ENCODE results near the gene IL15RA. TPM values are rescaled to one million over a fixed set of nuclear protein-coding genes. Genes with fewer than 3 reads are reported as not detected.

IL15RA gene
- total and polyA plus RNA-seq, 7 experiments from 2014 or later = 2.9 to 24.9 (median 5.6) TPM

DNA sequence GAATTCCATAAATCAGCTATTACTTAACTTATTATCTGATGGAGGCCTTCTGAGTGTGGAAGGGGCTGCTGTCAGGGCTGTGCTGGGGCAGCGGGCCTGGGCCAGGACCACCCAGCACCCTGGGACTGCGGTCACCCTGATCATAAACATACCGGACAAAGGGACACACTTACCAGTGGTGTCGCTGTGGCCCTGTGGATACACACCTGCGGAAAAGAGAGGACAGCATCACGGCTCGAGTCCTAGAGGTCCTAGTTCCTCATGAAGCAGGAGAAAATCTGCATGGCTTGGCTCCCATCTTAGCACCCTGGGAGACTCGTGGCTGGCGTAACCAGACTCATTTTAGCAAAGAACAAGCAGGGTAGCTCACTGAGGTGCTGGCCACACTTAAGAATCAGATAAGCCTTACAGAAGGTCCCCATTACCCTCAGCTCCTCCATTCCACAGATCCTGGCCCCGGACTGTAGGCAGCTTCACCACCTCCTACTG lies 17.7 kb downstream of the IL15RA start:
- CTCF ChIA-PET = no interaction called here
- H3K4me3 ChIP-seq (ENCODE audit: low read length) = no peak overlapping the region
- Mint-ChIP-seq H3K4me1 (no peaks in the 10 kb centered on the region), H3K4me3 (no peak overlapping the region), H3K27me3 (no peaks in the 10 kb centered on the region), H3K9me3 (no peaks in the 10 kb centered on the region), H3K36me3 (peaks cover 0 to 23% (median 9%) of the 10 kb centered on the region in 5 donors), H3K27ac (no peak overlapping the region)
- DNase-seq (no peak), ATAC-seq (no peak)
- no peaks in the 10 kb centered on the region for H3K9me3 ChIP-seq (ENCODE audit: control insufficient read depth in 2 of 3, low read length in 3 of 3)
- H3K27ac ChIP-seq (ENCODE audit: low read depth, low read length) = no peak overlapping the region
- POLR2A ChIA-PET = no interaction called here
- H3K4me1 ChIP-seq (ENCODE audit: control insufficient read depth in 2 of 2, insufficient read depth in 2 of 2, low read length in 2 of 2) = no peaks in the 10 kb centered on the region
- no peaks in the 10 kb centered on the region for H3K27me3 ChIP-seq (ENCODE audit: control insufficient read depth in 2 of 2, insufficient read depth in 2 of 2, low read length in 2 of 2)
- intact Hi-C loops (cut with micrococcal nuclease) = no loop called here
- H3K36me3 ChIP-seq (ENCODE audit: control insufficient read depth in 2 of 3, insufficient read depth in 3 of 3, low read length in 3 of 3) = peaks cover 0 to 20% (median 6%) of the 10 kb centered on the region in 3 experiments

DNA sequence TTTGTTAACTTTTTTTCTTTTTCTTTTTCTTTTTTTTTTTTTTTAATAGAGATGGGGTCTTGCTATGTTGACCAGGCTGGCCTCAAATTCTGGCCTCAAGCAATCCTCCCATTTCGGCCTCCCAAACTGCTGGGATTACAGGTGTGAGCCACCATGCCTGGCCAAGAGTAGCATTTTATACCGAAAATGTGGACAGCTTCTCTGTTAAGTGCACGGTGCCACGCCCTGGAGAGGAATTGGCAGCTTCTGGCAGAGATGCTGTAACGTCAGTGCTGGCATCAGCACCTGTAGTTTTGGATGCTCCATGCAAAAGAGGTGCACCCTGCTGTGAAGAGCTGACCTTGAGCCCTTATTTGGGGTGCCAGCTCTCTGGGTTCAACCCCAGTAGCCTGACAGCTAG lies 18.2 kb downstream of the IL15RA start:
- H3K27me3 ChIP-seq (ENCODE audit: control insufficient read depth in 2 of 2, insufficient read depth in 2 of 2, low read length in 2 of 2) = no peaks in the 10 kb centered on the region
- Mint-ChIP-seq H3K27me3 (no peaks in the 10 kb centered on the region), H3K4me3 (no peak overlapping the region), H3K4me1 (no peaks in the 10 kb centered on the region), H3K9me3 (no peaks in the 10 kb centered on the region), H3K27ac (no peak overlapping the region), H3K36me3 (peaks cover 0 to 22% (median 9%) of the 10 kb centered on the region in 5 donors)
- ChIA-PET POLR2A (no interaction called here), CTCF (no interaction called here)
- H3K4me1 ChIP-seq (ENCODE audit: control insufficient read depth in 2 of 2, insufficient read depth in 2 of 2, low read length in 2 of 2) = no peaks in the 10 kb centered on the region
- intact Hi-C loops (cut with micrococcal nuclease) = no loop called here
- no peak overlapping the region for H3K4me3 ChIP-seq (ENCODE audit: low read length)
- no peak for DNase-seq
- H3K27ac ChIP-seq (ENCODE audit: low read depth, low read length) = no peak overlapping the region
- no peak for ATAC-seq
- H3K36me3 ChIP-seq (ENCODE audit: control insufficient read depth in 2 of 3, insufficient read depth in 3 of 3, low read length in 3 of 3) = peaks cover 0 to 20% (median 4%) of the 10 kb centered on the region in 3 experiments
- H3K9me3 ChIP-seq (ENCODE audit: control insufficient read depth in 2 of 3, low read length in 3 of 3) = no peaks in the 10 kb centered on the region

DNA sequence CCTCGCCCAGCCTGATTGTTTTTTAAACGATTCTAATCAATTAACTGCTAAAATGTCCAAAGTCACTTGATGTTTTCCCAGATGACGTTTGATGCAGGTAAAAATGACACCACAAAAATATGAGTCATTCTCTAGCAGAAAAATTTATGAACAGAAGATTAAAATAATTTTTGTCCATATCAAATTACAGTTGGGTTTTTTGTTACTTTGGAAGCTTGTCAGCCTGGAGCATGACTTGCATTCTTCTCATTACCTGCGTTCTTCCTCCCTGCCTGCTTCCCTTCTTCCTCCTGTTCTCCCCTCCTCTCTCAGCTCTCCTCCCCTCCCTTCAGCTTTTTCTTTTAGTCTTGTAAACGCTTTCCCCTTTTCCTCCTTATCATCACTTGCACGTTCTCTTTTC lies 18.7 kb downstream of the IL15RA start:
- H3K36me3 Mint-ChIP-seq = peaks cover 0 to 22% (median 9%) of the 10 kb centered on the region in 5 donors
- H3K4me3 Mint-ChIP-seq = no peak overlapping the region
- H3K4me1 Mint-ChIP-seq = no peaks in the 10 kb centered on the region
- no peak overlapping the region for H3K27ac Mint-ChIP-seq
- Histone ChIP-seq H3K9me3 (ENCODE audit: control insufficient read depth in 2 of 3, low read length in 3 of 3) (no peaks in the 10 kb centered on the region), H3K27ac (ENCODE audit: low read depth, low read length) (no peak overlapping the region), H3K4me3 (ENCODE audit: low read length) (no peak overlapping the region), H3K4me1 (ENCODE audit: control insufficient read depth in 2 of 2, insufficient read depth in 2 of 2, low read length in 2 of 2) (no peaks in the 10 kb centered on the region), H3K27me3 (ENCODE audit: control insufficient read depth in 2 of 2, insufficient read depth in 2 of 2, low read length in 2 of 2) (no peaks in the 10 kb centered on the region), H3K36me3 (ENCODE audit: control insufficient read depth in 2 of 3, insufficient read depth in 3 of 3, low read length in 3 of 3) (peaks cover 0 to 20% (median 4%) of the 10 kb centered on the region in 3 experiments)
- H3K9me3 Mint-ChIP-seq = no peaks in the 10 kb centered on the region
- ChIA-PET POLR2A (no interaction called here), CTCF (no interaction called here)
- intact Hi-C loops (cut with micrococcal nuclease) = no loop called here
- no peak for ATAC-seq
- DNase-seq = no peak
- no peaks in the 10 kb centered on the region for H3K27me3 Mint-ChIP-seq

- Mint-ChIP-seq H3K9me3 (no peaks in the 10 kb centered on the region), H3K27me3 (no peaks in the 10 kb centered on the region), H3K4me1 (no peaks in the 10 kb centered on the region), H3K36me3 (peaks cover 0 to 26% (median 11%) of the 10 kb centered on the region in 5 donors), H3K4me3 (no peak overlapping the region), H3K27ac (no peak overlapping the region)
- no peak overlapping the region for H3K27ac ChIP-seq (ENCODE audit: low read depth, low read length)
- H3K9me3 ChIP-seq (ENCODE audit: control insufficient read depth in 2 of 3, low read length in 3 of 3) = no peaks in the 10 kb centered on the region
- H3K36me3 ChIP-seq (ENCODE audit: control insufficient read depth in 2 of 3, insufficient read depth in 3 of 3, low read length in 3 of 3) = peaks cover 0 to 16% (median 0%) of the 10 kb centered on the region in 3 experiments
- intact Hi-C loops (cut with micrococcal nuclease) = no loop called here
- H3K4me3 ChIP-seq (ENCODE audit: low read length) = no peak overlapping the region
- ChIA-PET CTCF (no interaction called here), POLR2A (no interaction called here)
- no peak for DNase-seq
- no peaks in the 10 kb centered on the region for H3K4me1 ChIP-seq (ENCODE audit: control insufficient read depth in 2 of 2, insufficient read depth in 2 of 2, low read length in 2 of 2)
- H3K27me3 ChIP-seq (ENCODE audit: control insufficient read depth in 2 of 2, insufficient read depth in 2 of 2, low read length in 2 of 2) = no peaks in the 10 kb centered on the region
- ATAC-seq = no peak
Observed at GRCh38 chr10:5958077-5958476, 19.3 kb downstream of the IL15RA start.

DNA sequence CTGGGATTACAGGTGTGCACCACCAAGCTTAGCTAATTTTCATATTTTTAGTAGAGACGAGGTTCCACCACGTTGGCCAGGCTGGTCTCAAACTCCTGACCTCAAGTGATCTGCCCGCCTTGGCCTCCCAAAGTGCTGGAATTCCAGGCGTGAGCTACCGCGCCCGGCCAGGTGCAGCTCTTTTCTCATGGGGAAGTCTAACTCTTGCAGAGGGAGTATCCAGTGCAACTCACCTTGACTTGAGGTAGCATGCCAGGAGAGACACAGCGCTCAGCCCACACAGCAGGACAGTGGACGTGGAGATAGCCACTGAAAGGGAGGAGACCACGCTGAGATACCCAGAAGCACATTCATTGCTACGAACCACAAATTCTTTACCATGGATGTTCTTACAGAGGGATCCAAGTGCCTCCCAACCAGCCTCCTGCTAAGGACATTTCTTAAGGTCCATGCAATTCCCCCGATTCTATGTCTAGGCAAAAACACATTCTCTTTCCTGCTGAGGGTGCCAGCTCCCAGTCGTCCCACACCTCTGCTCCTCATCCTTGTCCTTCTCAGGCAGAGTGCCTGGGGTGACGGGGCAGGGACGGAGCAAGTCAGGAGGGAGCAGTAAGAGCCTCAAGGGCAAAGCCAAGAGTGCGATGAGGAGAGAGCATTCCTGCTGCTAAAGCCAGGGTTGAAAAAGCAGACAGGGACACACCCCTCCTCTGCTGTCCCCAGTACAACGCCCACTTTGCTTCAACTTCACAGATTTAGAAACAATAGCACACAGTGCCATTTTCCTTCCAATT lies 21.0 kb downstream of the IL15RA start:
- H3K27me3 ChIP-seq (ENCODE audit: control insufficient read depth in 2 of 2, insufficient read depth in 2 of 2, low read length in 2 of 2) = no peaks in the 10 kb centered on the region
- H3K9me3 Mint-ChIP-seq = no peaks in the 10 kb centered on the region
- H3K4me1 ChIP-seq (ENCODE audit: control insufficient read depth in 2 of 2, insufficient read depth in 2 of 2, low read length in 2 of 2) = no peaks in the 10 kb centered on the region
- no peak overlapping the region for H3K27ac ChIP-seq (ENCODE audit: low read depth, low read length)
- no peaks in the 10 kb centered on the region for H3K9me3 ChIP-seq (ENCODE audit: control insufficient read depth in 2 of 3, low read length in 3 of 3)
- H3K4me1 Mint-ChIP-seq = no peaks in the 10 kb centered on the region
- no peak for DNase-seq
- peaks cover 0 to 21% (median 6%) of the 10 kb centered on the region in 5 donors for H3K36me3 Mint-ChIP-seq
- no peak overlapping the region for H3K4me3 Mint-ChIP-seq
- no peak overlapping the region for H3K27ac Mint-ChIP-seq
- ChIA-PET POLR2A (no interaction called here), CTCF (no interaction called here)
- H3K36me3 ChIP-seq (ENCODE audit: control insufficient read depth in 2 of 3, insufficient read depth in 3 of 3, low read length in 3 of 3) = peaks cover 0 to 14% (median 0%) of the 10 kb centered on the region in 3 experiments
- H3K4me3 ChIP-seq (ENCODE audit: low read length) = no peak overlapping the region
- no peak for ATAC-seq
- no peaks in the 10 kb centered on the region for H3K27me3 Mint-ChIP-seq
- intact Hi-C loops (cut with micrococcal nuclease) = no loop called here

- peaks cover 0 to 2% (median 0%) of the 10 kb centered on the region in 11 donors for H3K9me3 Mint-ChIP-seq
- no peak overlapping the region for H3K27ac Mint-ChIP-seq
- no peaks in the 10 kb centered on the region for H3K4me1 ChIP-seq (ENCODE audit: control insufficient read depth in 2 of 2, insufficient read depth in 2 of 2, low read length in 2 of 2)
- no peaks in the 10 kb centered on the region for H3K27me3 ChIP-seq (ENCODE audit: control insufficient read depth in 2 of 2, insufficient read depth in 2 of 2, low read length in 2 of 2)
- ATAC-seq (no peak), DNase-seq (no peak)
- intact Hi-C loops (cut with micrococcal nuclease) = no loop called here
- no peaks in the 10 kb centered on the region for H3K9me3 ChIP-seq (ENCODE audit: control insufficient read depth in 2 of 3, low read length in 3 of 3)
- H3K27ac ChIP-seq (ENCODE audit: low read depth, low read length) = no peak overlapping the region
- ChIA-PET POLR2A (interaction anchor here (0.6 kb wide), 1 partner anchor 71 kb away, joined by 6 read pairs; no protein-coding TSS in a partner anchor), CTCF (no interaction called here)
- H3K4me1 Mint-ChIP-seq = peaks cover 0 to 6% (median 0%) of the 10 kb centered on the region in 7 donors
- H3K36me3 ChIP-seq (ENCODE audit: control insufficient read depth in 2 of 3, insufficient read depth in 3 of 3, low read length in 3 of 3) = no peaks in the 10 kb centered on the region
- peaks cover 0 to 12% (median 4%) of the 10 kb centered on the region in 5 donors for H3K36me3 Mint-ChIP-seq
- no peaks in the 10 kb centered on the region for H3K27me3 Mint-ChIP-seq
- no peak overlapping the region for H3K4me3 ChIP-seq (ENCODE audit: low read length)
- no peak overlapping the region for H3K4me3 Mint-ChIP-seq
Observed at GRCh38 chr10:5953676-5954075, 23.7 kb downstream of the IL15RA start.
